ENCODE data around the gene C17orf67. TPM values are rescaled to one million over a fixed set of nuclear protein-coding genes. Genes with fewer than 3 reads are reported as not detected.

Gene C17orf67
- total and polyA plus RNA-seq, 2 experiments from 2014 or later: 1.2 to 1.3 TPM

GRCh38 chr17:56809820-56810179, 23.9 kb downstream of the C17orf67 start:
- WGBS, 2 experiments (ENCODE audit: low coverage in 1 of 2, low lambda C conversion rate in 2 of 2, missing lambda C conversion rate in 2 of 2): 82 to 100% methylated on average over 1 of the region's 1 CpG
- no peak for TF ChIP-seq EZH2 (IDR thresholded peaks at IDR 0.05; ENCODE audit: insufficient read depth, poor library complexity, severe bottlenecking)
- TF ChIP-seq EZH2phosphoT487 (IDR thresholded peaks at IDR 0.05; ENCODE audit: insufficient read depth, low read depth): no peak
- no peak overlapping the region for H3K4me2 ChIP-seq (ENCODE audit: unreplicated experiment)
- no peaks in the 10 kb centered on the region for H3K4me1 ChIP-seq (ENCODE audit: insufficient read depth)
- H3K36me3 ChIP-seq (ENCODE audit: low read depth): no peaks in the 10 kb centered on the region
- H2AFZ ChIP-seq: no peak overlapping the region
- no peaks in the 10 kb centered on the region for H3K79me2 ChIP-seq (ENCODE audit: insufficient read depth)
- in situ Hi-C loops (cut with MboI): no loop called here
- H3K9me2 ChIP-seq (ENCODE audit: insufficient read depth): no peaks in the 10 kb centered on the region
- H3K27ac ChIP-seq: no peak overlapping the region
- DNase-seq: no peak
- H3F3A ChIP-seq (ENCODE audit: insufficient read depth): no peaks in the 10 kb centered on the region
- H4K20me1 ChIP-seq (ENCODE audit: insufficient read depth): no peaks in the 10 kb centered on the region
- no peak overlapping the region for H3K9ac ChIP-seq
- no peaks in the 10 kb centered on the region for H3K27me3 ChIP-seq (replicated peaks; ENCODE audit: insufficient read depth)
- H3K4me3 ChIP-seq: no peak overlapping the region
- no peaks in the 10 kb centered on the region for H3K9me3 ChIP-seq (ENCODE audit: low read depth)

- in situ Hi-C loops (cut with MboI): no loop called here
- Histone ChIP-seq H3K9me3 (ENCODE audit: low read depth) (no peaks in the 10 kb centered on the region), H2AFZ (no peak overlapping the region), H3K4me1 (ENCODE audit: insufficient read depth) (no peaks in the 10 kb centered on the region), H4K20me1 (ENCODE audit: insufficient read depth) (no peaks in the 10 kb centered on the region), H3K4me2 (ENCODE audit: unreplicated experiment) (no peak overlapping the region), H3K36me3 (ENCODE audit: low read depth) (no peaks in the 10 kb centered on the region), H3K9me2 (ENCODE audit: insufficient read depth) (no peaks in the 10 kb centered on the region), H3K79me2 (ENCODE audit: insufficient read depth) (no peaks in the 10 kb centered on the region), H3K9ac (no peak overlapping the region), H3K4me3 (no peak overlapping the region), H3F3A (ENCODE audit: insufficient read depth) (no peaks in the 10 kb centered on the region), H3K27ac (no peak overlapping the region), H3K27me3 (replicated peaks; ENCODE audit: insufficient read depth) (no peaks in the 10 kb centered on the region)
- no peak for DNase-seq
- WGBS, 2 experiments (ENCODE audit: low coverage in 1 of 2, low lambda C conversion rate in 2 of 2, missing lambda C conversion rate in 2 of 2): 95 to 96% methylated on average over 7 to 9 of the region's 9 CpGs
- TF ChIP-seq EZH2phosphoT487 (IDR thresholded peaks at IDR 0.05; ENCODE audit: insufficient read depth, low read depth) (no peak), EZH2 (IDR thresholded peaks at IDR 0.05; ENCODE audit: insufficient read depth, poor library complexity, severe bottlenecking) (no peak)
These were observed 24.5 kb downstream of the C17orf67 start for GRCh38 chr17:56809106-56809819.

GRCh38 chr17:56808503-56808902, 25.2 kb downstream of the C17orf67 start:
- H3K27me3 ChIP-seq (replicated peaks; ENCODE audit: insufficient read depth): no peaks in the 10 kb centered on the region
- no peak overlapping the region for H3K4me3 ChIP-seq
- whole genome bisulfite sequencing, 2 experiments (ENCODE audit: low coverage in 1 of 2, low lambda C conversion rate in 2 of 2, missing lambda C conversion rate in 2 of 2): 68 to 71% methylated on average over 3 of the region's 3 CpGs
- no peaks in the 10 kb centered on the region for H3K9me2 ChIP-seq (ENCODE audit: insufficient read depth)
- H3F3A ChIP-seq (ENCODE audit: insufficient read depth): no peaks in the 10 kb centered on the region
- H3K36me3 ChIP-seq (ENCODE audit: low read depth): no peaks in the 10 kb centered on the region
- H3K4me1 ChIP-seq (ENCODE audit: insufficient read depth): no peaks in the 10 kb centered on the region
- TF ChIP-seq EZH2 (IDR thresholded peaks at IDR 0.05; ENCODE audit: insufficient read depth, poor library complexity, severe bottlenecking) (no peak), EZH2phosphoT487 (IDR thresholded peaks at IDR 0.05; ENCODE audit: insufficient read depth, low read depth) (no peak)
- H3K9ac ChIP-seq: no peak overlapping the region
- no peak overlapping the region for H3K4me2 ChIP-seq (ENCODE audit: unreplicated experiment)
- DNase-seq: no peak
- H4K20me1 ChIP-seq (ENCODE audit: insufficient read depth): no peaks in the 10 kb centered on the region
- no peak overlapping the region for H3K27ac ChIP-seq
- H3K79me2 ChIP-seq (ENCODE audit: insufficient read depth): no peaks in the 10 kb centered on the region
- in situ Hi-C loops (cut with MboI): no loop called here
- no peaks in the 10 kb centered on the region for H3K9me3 ChIP-seq (ENCODE audit: low read depth)
- no peak overlapping the region for H2AFZ ChIP-seq

DNA sequence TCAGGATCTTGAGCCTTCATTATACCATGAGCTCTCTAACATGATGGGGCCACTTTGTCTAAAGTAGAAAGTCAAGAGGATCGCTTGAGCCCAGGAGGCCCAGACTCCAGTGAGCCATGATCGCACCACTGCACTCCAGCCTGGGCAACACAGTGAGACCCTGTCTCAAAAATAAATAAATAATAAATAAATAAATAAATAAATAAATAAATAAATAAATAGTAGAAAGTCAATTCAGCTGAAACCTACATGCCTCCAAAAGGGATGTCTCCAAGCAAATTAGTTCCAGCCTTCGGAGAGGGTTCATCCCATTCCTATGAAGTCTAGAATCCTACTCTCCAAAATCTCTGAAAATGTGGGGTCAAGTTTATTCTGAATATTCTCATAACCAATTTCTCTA, 26.0 kb downstream of the C17orf67 start:
- no peak for DNase-seq
- Histone ChIP-seq H3K4me3 (no peak overlapping the region), H3K36me3 (ENCODE audit: low read depth) (no peaks in the 10 kb centered on the region), H3K79me2 (ENCODE audit: insufficient read depth) (no peaks in the 10 kb centered on the region), H3K9me2 (ENCODE audit: insufficient read depth) (no peaks in the 10 kb centered on the region), H3K4me2 (ENCODE audit: unreplicated experiment) (no peak overlapping the region), H3F3A (ENCODE audit: insufficient read depth) (no peaks in the 10 kb centered on the region), H3K27me3 (replicated peaks; ENCODE audit: insufficient read depth) (no peaks in the 10 kb centered on the region), H2AFZ (no peak overlapping the region), H3K9me3 (ENCODE audit: low read depth) (no peaks in the 10 kb centered on the region), H4K20me1 (ENCODE audit: insufficient read depth) (no peaks in the 10 kb centered on the region), H3K4me1 (ENCODE audit: insufficient read depth) (no peaks in the 10 kb centered on the region), H3K27ac (no peak overlapping the region), H3K9ac (no peak overlapping the region)
- TF ChIP-seq EZH2phosphoT487 (IDR thresholded peaks at IDR 0.05; ENCODE audit: insufficient read depth, low read depth): no peak
- TF ChIP-seq EZH2 (IDR thresholded peaks at IDR 0.05; ENCODE audit: insufficient read depth, poor library complexity, severe bottlenecking): no peak
- in situ Hi-C loops (cut with MboI): no loop called here
- WGBS, 2 experiments (ENCODE audit: low coverage in 1 of 2, low lambda C conversion rate in 2 of 2, missing lambda C conversion rate in 2 of 2): 95 to 98% methylated on average over 3 of the region's 3 CpGs
